ENCODE results near the gene THAP3. TPM values are rescaled to one million over a fixed set of nuclear protein-coding genes. Genes with fewer than 3 reads are reported as not detected.

The THAP3 gene
- total RNA-seq, 4 donors from 2014 or later, result 16.7 to 31.0 (median 24.2) TPM

GRCh38 chr1:6674771-6675170, 50.1 kb downstream of the THAP3 start:
- in situ Hi-C loops (cut with MboI; ENCODE audit: low sequenced_read_pairs in 4 of 4) (no loop called here), intact Hi-C loops (cut with DNase I; ENCODE audit: low total_unique reads) (no loop called here)
- H3K9me3 ChIP-seq, result no peaks in the 10 kb centered on the region
- H3K36me3 ChIP-seq, result peaks cover 0 to 36% of the 10 kb centered on the region in 2 donors
- no peaks in the 10 kb centered on the region for H3K27me3 ChIP-seq
- no peak overlapping the region for H3K4me3 ChIP-seq
- no peak for ATAC-seq
- no peak for DNase-seq
- H3K27ac ChIP-seq, result peak overlapping the region in 1 of 4 donors; percentile 16
- H3K4me1 ChIP-seq, result peaks cover 24 to 30% of the 10 kb centered on the region in 2 donors
- TF ChIP-seq, protein P1, sequence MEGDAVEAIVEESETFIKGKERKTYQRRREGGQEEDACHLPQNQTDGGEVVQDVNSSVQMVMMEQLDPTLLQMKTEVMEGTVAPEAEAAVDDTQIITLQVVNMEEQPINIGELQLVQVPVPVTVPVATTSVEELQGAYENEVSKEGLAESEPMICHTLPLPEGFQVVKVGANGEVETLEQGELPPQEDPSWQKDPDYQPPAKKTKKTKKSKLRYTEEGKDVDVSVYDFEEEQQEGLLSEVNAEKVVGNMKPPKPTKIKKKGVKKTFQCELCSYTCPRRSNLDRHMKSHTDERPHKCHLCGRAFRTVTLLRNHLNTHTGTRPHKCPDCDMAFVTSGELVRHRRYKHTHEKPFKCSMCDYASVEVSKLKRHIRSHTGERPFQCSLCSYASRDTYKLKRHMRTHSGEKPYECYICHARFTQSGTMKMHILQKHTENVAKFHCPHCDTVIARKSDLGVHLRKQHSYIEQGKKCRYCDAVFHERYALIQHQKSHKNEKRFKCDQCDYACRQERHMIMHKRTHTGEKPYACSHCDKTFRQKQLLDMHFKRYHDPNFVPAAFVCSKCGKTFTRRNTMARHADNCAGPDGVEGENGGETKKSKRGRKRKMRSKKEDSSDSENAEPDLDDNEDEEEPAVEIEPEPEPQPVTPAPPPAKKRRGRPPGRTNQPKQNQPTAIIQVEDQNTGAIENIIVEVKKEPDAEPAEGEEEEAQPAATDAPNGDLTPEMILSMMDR (IDR thresholded peaks at IDR 0.05 in 4 of 5, conservative IDR thresholded peaks at IDR 0.05 in 1 of 5), result no peak
- TF ChIP-seq POLR2A (IDR thresholded peaks at IDR 0.05), result no peak

DNA sequence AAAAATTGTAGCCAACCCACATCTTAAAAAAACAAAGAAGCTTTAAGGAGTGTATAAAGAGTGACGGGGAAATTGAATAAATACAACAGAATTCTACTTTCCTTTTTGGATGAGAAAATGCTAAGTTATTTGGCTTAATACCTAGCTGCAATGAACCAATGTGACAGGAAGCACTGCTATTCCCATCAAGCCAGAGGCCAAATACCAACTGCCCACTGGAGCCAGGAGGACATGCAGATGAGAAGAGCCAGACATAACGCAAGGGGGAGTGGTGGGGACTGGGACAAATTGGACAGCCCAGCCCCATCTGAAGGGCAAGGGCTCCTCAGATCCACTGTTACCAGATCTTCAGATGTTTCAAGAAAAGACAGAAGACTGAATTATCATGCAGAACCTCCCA, 51.3 kb downstream of the THAP3 start:
- intact Hi-C loops (cut with DNase I; ENCODE audit: low total_unique reads) (no loop called here), in situ Hi-C loops (cut with MboI; ENCODE audit: low sequenced_read_pairs in 4 of 4) (no loop called here)
- Histone ChIP-seq H3K9me3 (no peaks in the 10 kb centered on the region), H3K27me3 (no peaks in the 10 kb centered on the region), H3K4me1 (peaks cover 24 to 30% of the 10 kb centered on the region in 2 donors), H3K27ac (no peak overlapping the region), H3K36me3 (peaks cover 0 to 48% of the 10 kb centered on the region in 2 donors), H3K4me3 (no peak overlapping the region)
- ATAC-seq, result no peak
- no peak for DNase-seq
- TF ChIP-seq, protein P1 (IDR thresholded peaks at IDR 0.05 in 4 of 5, conservative IDR thresholded peaks at IDR 0.05 in 1 of 5), result no peak
- TF ChIP-seq POLR2A (IDR thresholded peaks at IDR 0.05), result no peak

Other genes starting within 250 kb of the THAP3 start
- gene ACOT7, start 231.1 kb upstream of the THAP3 start, total RNA-seq, result 1 to 10 TPM; 1.3 to 5.8 (median 3.2) TPM
- under 1 TPM in 1 of 4 donors, not detected in 3; 0.24 TPM for gene HES2, start 204.9 kb upstream of the THAP3 start, total RNA-seq
- gene ESPN, start 200.1 kb upstream of the THAP3 start, total RNA-seq, result under 1 TPM in 1 of 4 donors, not detected in 3; 0.41 TPM
- 1 to 10 TPM; 1.0 to 4.2 (median 2.7) TPM for gene TNFRSF25, start 158.7 kb upstream of the THAP3 start, total RNA-seq
- gene PLEKHG5, start 133.2 kb upstream of the THAP3 start, total RNA-seq, result 1 to 10 TPM; 1.2 to 2.3 (median 1.6) TPM
- gene NOL9, start 70.4 kb upstream of the THAP3 start, total RNA-seq, result 10 to 100 TPM; 13.6 to 33.0 (median 21.9) TPM
- gene TAS1R1, start 69.6 kb upstream of the THAP3 start, total RNA-seq, result not detected
- 10 to 100 TPM in 3 of 4 donors, 1 to 10 TPM in 1; 9.3 to 14.5 (median 11.3) TPM for gene ZBTB48, start 44.9 kb upstream of the THAP3 start, total RNA-seq
- gene KLHL21, start 22.0 kb upstream of the THAP3 start, total RNA-seq, result 100 to 1,000 TPM; 176 to 481 (median 267) TPM
- 1 to 10 TPM; 4.7 to 8.5 (median 5.3) TPM for gene PHF13, start 11.1 kb upstream of the THAP3 start, total RNA-seq
- gene DNAJC11, start 76.9 kb downstream of the THAP3 start, total RNA-seq, result 10 to 100 TPM; 23.3 to 40.7 (median 30.8) TPM
- 100 to 1,000 TPM in 1 of 4 donors, 10 to 100 TPM in 3; 60.5 to 113 (median 70.4) TPM for gene CAMTA1, start 160.6 kb downstream of the THAP3 start, total RNA-seq

All from gastrocnemius medialis (tissue), 4 donors.